ENCODE measurements around the gene HMG20B. TPM values are rescaled to one million over a fixed set of nuclear protein-coding genes. Genes with fewer than 3 reads are reported as not detected.

Gene HMG20B
- total and polyA plus RNA-seq, 2 of the 8 experiments (the other 6 are each of a cell fraction or from before 2014, with no cell fraction given): 42.9 to 74.2 TPM

DNA sequence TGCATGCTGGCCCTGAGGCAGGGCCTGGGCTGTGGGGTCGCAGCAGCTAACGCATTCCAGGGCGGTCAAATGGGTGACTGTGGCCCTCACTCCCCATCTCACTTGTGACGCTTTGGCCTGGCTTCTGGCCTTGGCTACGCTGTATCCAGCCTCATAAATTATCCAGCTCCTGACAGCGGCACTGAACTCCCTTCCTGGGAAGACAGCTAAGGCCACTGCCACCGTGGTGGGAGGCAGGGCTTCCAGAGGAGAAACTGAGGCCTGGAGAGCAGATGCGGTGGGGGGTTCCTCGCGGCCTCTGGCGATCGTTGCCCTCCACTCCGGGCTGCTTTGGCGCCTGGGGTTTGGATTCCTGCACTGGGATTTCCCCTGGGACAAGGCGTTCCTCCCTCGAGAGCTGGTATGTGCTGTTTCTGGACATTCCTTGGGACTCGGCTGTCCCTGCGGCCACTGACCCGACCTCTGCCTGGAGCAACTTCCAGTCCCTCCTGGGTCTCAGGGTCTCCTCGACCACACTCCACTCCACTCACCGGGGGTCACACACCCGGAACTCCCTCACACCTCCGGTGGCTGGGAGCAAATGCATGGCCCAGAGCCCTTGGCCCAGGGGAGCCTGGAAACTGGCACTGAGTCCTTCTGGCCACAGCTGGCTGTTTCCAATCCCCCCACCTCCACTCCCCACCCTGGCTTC lies 30.5 kb downstream of the HMG20B start:
- Histone ChIP-seq H2BK15ac (ENCODE audit: low read length) (no peak overlapping the region; the same call in 1 of the 2 replicates), H3K9me3 (ENCODE audit: insufficient read depth in 2 of 2, low read depth in 1 of 2, low read length in 1 of 2) (no peaks in the 10 kb centered on the region)
- 93% methylated on average over 23 of the region's 23 CpGs; no CpG with 5 or more reads in 1 of the 2 experiments for WGBS, 2 experiments (ENCODE audit: extremely low coverage in 1 of 2, insufficient coverage in 1 of 2, insufficient read length in 1 of 2, insufficient replicate concordance in 2 of 2, low coverage in 1 of 2, low lambda C conversion rate in 2 of 2, missing lambda C conversion rate in 1 of 2)

More for the DNA sequence above, 30.5 kb downstream of the HMG20B start:
- H2AK5ac ChIP-seq (ENCODE audit: low read depth, low read length): no peak overlapping the region
- peaks cover 18% of the 10 kb centered on the region; the same call in 1 of the 2 replicates for H3K23me2 ChIP-seq (ENCODE audit: low read depth, low read length)
- no peak overlapping the region for H4K91ac ChIP-seq (replicated peaks; ENCODE audit: insufficient read length, low read length)
- no peak overlapping the region for H3K56ac ChIP-seq (replicated peaks; ENCODE audit: insufficient read length, low read depth, low read length)
- H4K5ac ChIP-seq (ENCODE audit: insufficient read length, low read depth, low read length): no peak overlapping the region
- no peak overlapping the region; the same call in 1 of the 2 replicates for H2BK5ac ChIP-seq (ENCODE audit: low read depth, low read length)
- ChIA-PET CTCF (ENCODE audit: partially characterized antibody) (interaction anchor here (0.9 to 3.0 kb wide), 6 partner anchors 10 to 99 kb away, joined by 3 to 10 read pairs (median 4); no protein-coding TSS in a partner anchor), POLR2A (ENCODE audit: partially characterized antibody) (no interaction called here)
- H3K36me3 ChIP-seq (ENCODE audit: control insufficient read depth in 2 of 4, insufficient read depth in 4 of 4, low read length in 3 of 4): no peaks in the 10 kb centered on the region
- H2BK20ac ChIP-seq (ENCODE audit: low read length): no peak overlapping the region
- no peak overlapping the region for H3K4me3 ChIP-seq (ENCODE audit: extremely low read depth in 1 of 4, insufficient read depth in 2 of 4, low read depth in 3 of 4, low read length in 4 of 4)
- DNase-seq (ENCODE audit: low read depth in 1 of 2, low spot score in 2 of 2): no peak
- H4K20me1 ChIP-seq (replicated peaks in 1 of 2; ENCODE audit: control insufficient read depth in 1 of 2, insufficient read depth in 2 of 2, low read length in 2 of 2): peaks cover 0 to 3% of the 10 kb centered on the region in 2 experiments
- no peak overlapping the region for H3K4ac ChIP-seq (replicated peaks; ENCODE audit: insufficient read length, low read depth, low read length)
- TF ChIP-seq PHF8 (conservative IDR thresholded peaks at IDR 0.05; ENCODE audit: low read depth, low read length): no peak
- TF ChIP-seq JUN (IDR thresholded peaks at IDR 0.05; ENCODE audit: low read depth, low read length): no peak
- no peak for TF ChIP-seq SUZ12 (IDR thresholded peaks at IDR 0.05; ENCODE audit: low read length)
- H2BK12ac ChIP-seq (ENCODE audit: low read depth, low read length): no peak overlapping the region
- H3K27ac ChIP-seq (ENCODE audit: low read depth, low read length): no peak overlapping the region
- no peak overlapping the region for H3K14ac ChIP-seq (ENCODE audit: insufficient read length)
- no peaks in the 10 kb centered on the region for H3K79me2 ChIP-seq (ENCODE audit: control insufficient read depth in 1 of 2, insufficient read depth in 2 of 2, low read length in 2 of 2)
- H3K9ac ChIP-seq (replicated peaks in 1 of 4; ENCODE audit: extremely low read depth in 1 of 4, low read depth in 3 of 4, low read length in 3 of 4): no peak overlapping the region
- H2AFZ ChIP-seq (ENCODE audit: low read length): no peak overlapping the region
- peaks cover 0 to 16% (median 13%) of the 10 kb centered on the region in 4 experiments; a peak in 5 of 7 replicates for H3K27me3 ChIP-seq (replicated peaks in 1 of 4; ENCODE audit: control insufficient read depth in 3 of 4, extremely low read depth in 1 of 4, insufficient read depth in 3 of 4, low read length in 3 of 4)
- H4K8ac ChIP-seq (ENCODE audit: extremely low read depth, insufficient read depth, low read length): peak overlapping the region; percentile 12; the same call in 1 of the 2 replicates
- no peak for FAIRE-seq
- no peak overlapping the region for H3K4me2 ChIP-seq (ENCODE audit: insufficient read depth in 1 of 2, low read depth in 2 of 2, low read length in 2 of 2)
- no peak overlapping the region for H2BK120ac ChIP-seq (replicated peaks; ENCODE audit: low read depth, low read length)
- H3K23ac ChIP-seq (ENCODE audit: insufficient read length): no peak overlapping the region
- no peak overlapping the region for H3K18ac ChIP-seq (ENCODE audit: extremely low read depth, low read length)
- peaks cover 3 to 14% (median 12%) of the 10 kb centered on the region in 4 experiments for H3K4me1 ChIP-seq (replicated peaks in 1 of 4; ENCODE audit: control insufficient read depth in 3 of 4, insufficient read depth in 4 of 4, low read length in 3 of 4)
- H3K79me1 ChIP-seq (ENCODE audit: low read depth, low read length): no peaks in the 10 kb centered on the region
